Left lung (tissue), 10 donors: ENCODE results near the gene TENM3. TPM values are rescaled to one million over a fixed set of nuclear protein-coding genes. Genes with fewer than 3 reads are reported as not detected.

ENCODE experiments used
- ATAC-seq: fragments of 200-7000 bp; cut with Tn5 transposase; one replicate; pipeline ENCODE4 v1.9.1; 2020; ENCODE audit warnings: moderate library complexity
- DNase-seq, 4 donors: peaks; one replicate each; pipeline ENCODE4 v3.0.0-alpha.2; 2013 to 2020
- H3K27ac ChIP-seq, 2 donors: fragments of 200-600 bp; sonication (generic) in 1 of 2; one replicate each; pipeline versions ENCODE4 v1.5.0 to v1.8.0; 2020 to 2021
- H3K27me3 ChIP-seq, 2 donors: fragments of 200-600 bp; sonication (generic) in 1 of 2; one replicate each; pipeline versions ENCODE4 v1.5.0 to v1.8.0; 2020 to 2021
- H3K36me3 ChIP-seq, 2 donors: fragments of 200-600 bp; sonication (generic) in 1 of 2; one replicate each; pipeline versions ENCODE4 v1.5.0 to v1.8.0; 2020 to 2021
- H3K4me1 ChIP-seq, 2 donors: fragments of 200-600 bp; one replicate each; pipeline ENCODE4 v1.8.0; 2021
- H3K4me3 ChIP-seq, 2 donors: fragments of 200-600 bp; sonication (generic) in 1 of 2; one replicate each; pipeline versions ENCODE4 v1.5.0 to v1.8.0; 2020 to 2021; ENCODE audit warnings: mild to moderate bottlenecking in 1 of 2
- H3K9me3 ChIP-seq, 2 donors: fragments of 200-600 bp; sonication (generic) in 1 of 2; one replicate each; pipeline versions ENCODE4 v1.5.0 to v1.8.0; 2020 to 2021
- CTCF ChIP-seq, 2 donors: fragments of 200-600 bp; sonication (generic) in 1 of 2; IDR thresholded peaks; one replicate each; pipeline versions ENCODE4 v1.5.0 to v1.8.0; 2021; ENCODE audit warnings: antibody characterized with exemption in 2 of 2
- intact Hi-C, 2 donors: fragments of 100-400 bp; cut with DNase I; formaldehyde crosslinking; loops; one replicate each; pipeline versions ENCODE4 v1.11.2 to v1.14.2; 2022
- polyA plus RNA-seq, 6 donors: library from polyadenylated mRNA; unstranded; fragments of 120-200 nt; gene quantifications; one replicate each; pipeline ENCODE4 v1.2.1, GENCODE V29; 2013; ENCODE audit not compliant: insufficient read length in 6 of 6
- total RNA-seq, 2 donors: library from RNA; stranded (reverse); fragmentation: NEBNext Ultra II Directional; extraction: Animal tissue kit (Norgen Biotek cat#: 25700); gene quantifications; one replicate each; pipeline ENCODE4 v1.2.1, GENCODE V29; 2021
- donor health status: DM: no; HTN: yes; CAD: no.
- donor health status: DM: no; HTN: no; CAD: no.

The TENM3 gene
- total and polyA plus RNA-seq, 8 donors: 2.2 to 5.6 (median 3.1) TPM

- intact Hi-C loops: no loop called here
- H3K4me1 ChIP-seq: no peaks in the 10 kb centered on the region
- H3K27me3 ChIP-seq: no peaks in the 10 kb centered on the region
- ATAC-seq (no peak), DNase-seq (no peak)
- no peak for TF ChIP-seq CTCF (IDR thresholded peaks at IDR 0.05)
- no peaks in the 10 kb centered on the region for H3K9me3 ChIP-seq
- no peaks in the 10 kb centered on the region for H3K36me3 ChIP-seq
- H3K27ac ChIP-seq: no peak overlapping the region
- H3K4me3 ChIP-seq: no peak overlapping the region
Observed at GRCh38 chr4:182775075-182775474, 531.9 kb downstream of the TENM3 start.

- DNase-seq (no peak), ATAC-seq (no peak)
- H3K36me3 ChIP-seq: no peaks in the 10 kb centered on the region
- no peaks in the 10 kb centered on the region for H3K4me1 ChIP-seq
- H3K9me3 ChIP-seq: no peaks in the 10 kb centered on the region
- TF ChIP-seq CTCF (IDR thresholded peaks at IDR 0.05): no peak
- H3K27me3 ChIP-seq: no peaks in the 10 kb centered on the region
- no peak overlapping the region for H3K4me3 ChIP-seq
- intact Hi-C loops: no loop called here
- no peak overlapping the region for H3K27ac ChIP-seq
Observed at GRCh38 chr4:182776376-182777105, 533.3 kb downstream of the TENM3 start.

- TF ChIP-seq CTCF (IDR thresholded peaks at IDR 0.05): no peak
- Histone ChIP-seq H3K9me3 (no peaks in the 10 kb centered on the region), H3K4me3 (no peak overlapping the region), H3K36me3 (no peaks in the 10 kb centered on the region), H3K27ac (no peak overlapping the region), H3K4me1 (no peaks in the 10 kb centered on the region), H3K27me3 (no peaks in the 10 kb centered on the region)
- ATAC-seq (no peak), DNase-seq (no peak)
- intact Hi-C loops: no loop called here
Observed at GRCh38 chr4:182778222-182778982, 535.2 kb downstream of the TENM3 start.

- Histone ChIP-seq H3K27me3 (no peaks in the 10 kb centered on the region), H3K9me3 (no peaks in the 10 kb centered on the region), H3K27ac (no peak overlapping the region), H3K36me3 (no peaks in the 10 kb centered on the region), H3K4me3 (no peak overlapping the region), H3K4me1 (no peaks in the 10 kb centered on the region)
- TF ChIP-seq CTCF (IDR thresholded peaks at IDR 0.05): no peak
- intact Hi-C loops: no loop called here
- ATAC-seq (no peak), DNase-seq (no peak)
Observed at GRCh38 chr4:182786991-182787390, 543.8 kb downstream of the TENM3 start.

- intact Hi-C loops: no loop called here
- DNase-seq (no peak), ATAC-seq (no peak)
- Histone ChIP-seq H3K27ac (no peak overlapping the region), H3K9me3 (no peaks in the 10 kb centered on the region), H3K27me3 (no peaks in the 10 kb centered on the region), H3K4me1 (no peaks in the 10 kb centered on the region), H3K36me3 (no peaks in the 10 kb centered on the region), H3K4me3 (no peak overlapping the region)
- no peak for TF ChIP-seq CTCF (IDR thresholded peaks at IDR 0.05)
Observed at GRCh38 chr4:182788201-182788600, 545.0 kb downstream of the TENM3 start.
